GM18868 (cell line): ENCODE results near the gene CCDC187.

Experiments
- ATAC-seq: cut with Tn5 transposase; IDR thresholded peaks from one replicate; pipeline ENCODE4 v1.9.1; 2021; ENCODE audit warnings: mild to moderate bottlenecking, moderate library complexity; ENCODE audit not compliant: unreplicated experiment

CCDC187 gene

GRCh38 chr9:136300016-136300545, 3.8 kb downstream of the CCDC187 start:
- no peak for ATAC-seq

DNA sequence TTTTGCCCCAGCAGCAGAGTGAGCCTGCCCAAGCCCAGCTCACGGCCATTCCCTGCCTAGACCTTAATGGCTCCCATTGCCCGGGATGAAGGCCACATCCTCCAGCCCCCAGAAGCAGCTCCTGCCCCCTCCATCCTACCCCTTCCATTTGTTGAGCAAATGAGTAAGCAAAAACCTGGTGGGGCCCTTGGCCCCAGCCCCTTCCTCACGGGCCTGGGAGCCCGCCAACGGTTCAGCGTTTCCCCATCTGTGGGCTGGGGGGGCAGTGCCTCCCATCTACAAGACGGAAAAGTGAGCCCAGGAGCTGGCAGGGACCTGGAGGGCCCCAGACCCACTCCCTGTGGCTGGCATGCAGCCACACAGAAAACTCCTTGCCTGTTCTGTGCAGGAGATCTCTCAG, 4.4 kb downstream of the CCDC187 start:
- no peak for ATAC-seq

- no peak for ATAC-seq
Observed at GRCh38 chr9:136299116-136299515, 4.8 kb downstream of the CCDC187 start.

GRCh38 chr9:136297766-136298735, 5.8 kb downstream of the CCDC187 start:
- ATAC-seq: no peak

- no peak for ATAC-seq
Observed at GRCh38 chr9:136297016-136297691, 6.7 kb downstream of the CCDC187 start.

DNA sequence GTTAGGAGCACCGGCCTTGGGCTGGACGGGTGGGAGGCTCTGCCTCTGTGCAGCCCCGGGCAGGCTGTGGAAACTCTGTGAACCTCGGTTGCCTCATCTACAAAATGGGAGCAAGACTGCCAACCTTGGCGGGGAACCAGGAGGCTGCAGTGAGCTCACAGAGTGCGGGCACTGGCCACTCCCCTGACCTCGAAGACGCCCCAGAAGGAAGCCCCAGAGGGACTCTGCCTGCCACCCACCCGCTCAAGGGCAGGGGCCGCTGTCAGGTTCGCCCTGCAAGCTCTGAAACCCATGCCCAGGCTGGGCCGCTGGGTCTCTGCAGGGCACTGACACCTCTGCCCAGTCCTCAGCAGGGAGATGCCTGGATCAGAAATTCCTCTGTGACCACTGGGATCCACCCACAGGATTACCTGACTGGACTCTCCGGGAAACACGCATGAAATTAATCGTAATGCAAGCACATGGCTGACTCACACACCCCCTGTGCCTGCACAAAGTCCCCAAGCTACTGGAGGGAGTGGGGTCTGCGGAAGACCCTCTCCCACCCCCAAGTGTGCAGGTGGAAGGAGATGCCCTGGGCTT, 7.4 kb downstream of the CCDC187 start:
- no peak for ATAC-seq

DNA sequence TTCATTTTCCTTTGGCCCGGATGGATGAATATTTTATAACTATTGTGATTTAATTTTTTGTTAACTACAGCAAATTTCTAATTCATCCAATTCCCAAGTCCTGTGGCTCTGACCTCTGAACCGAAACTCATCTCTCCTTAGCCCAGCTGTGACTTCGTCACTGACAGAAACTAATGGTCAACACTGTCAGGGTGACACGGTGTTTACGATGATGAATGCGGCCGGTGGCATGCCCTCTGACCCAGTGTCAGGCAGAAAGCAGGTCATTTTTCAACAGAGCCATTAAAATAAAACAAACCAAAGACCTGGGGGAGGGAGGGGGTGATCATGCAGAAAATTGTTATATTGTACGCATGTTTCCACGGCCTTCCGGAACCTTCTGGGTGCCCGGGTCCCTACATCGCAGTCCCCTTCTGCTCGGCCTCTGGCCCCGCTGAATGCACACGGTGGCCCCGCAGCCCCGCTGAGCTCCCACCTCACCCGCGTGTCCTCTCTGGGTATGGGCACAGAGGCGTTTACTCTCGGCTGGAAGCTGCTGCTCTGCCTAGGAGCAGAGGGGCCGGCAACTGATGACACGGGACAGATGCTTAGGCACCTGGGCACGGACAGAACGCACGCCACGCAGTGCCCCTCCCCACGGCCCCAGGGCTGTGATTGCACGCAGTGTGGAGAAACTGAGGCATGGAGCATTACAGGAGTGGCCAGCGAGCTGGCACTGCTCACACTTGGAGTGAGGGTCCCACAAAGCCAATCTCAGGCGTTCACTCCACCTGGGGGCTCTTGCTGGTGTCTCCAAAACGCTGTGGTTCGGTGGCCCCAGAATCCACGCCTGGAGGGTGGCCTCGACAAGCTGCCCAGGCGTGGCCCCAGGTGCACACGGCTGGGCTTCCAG, 8.1 kb downstream of the CCDC187 start:
- no peak for ATAC-seq

DNA sequence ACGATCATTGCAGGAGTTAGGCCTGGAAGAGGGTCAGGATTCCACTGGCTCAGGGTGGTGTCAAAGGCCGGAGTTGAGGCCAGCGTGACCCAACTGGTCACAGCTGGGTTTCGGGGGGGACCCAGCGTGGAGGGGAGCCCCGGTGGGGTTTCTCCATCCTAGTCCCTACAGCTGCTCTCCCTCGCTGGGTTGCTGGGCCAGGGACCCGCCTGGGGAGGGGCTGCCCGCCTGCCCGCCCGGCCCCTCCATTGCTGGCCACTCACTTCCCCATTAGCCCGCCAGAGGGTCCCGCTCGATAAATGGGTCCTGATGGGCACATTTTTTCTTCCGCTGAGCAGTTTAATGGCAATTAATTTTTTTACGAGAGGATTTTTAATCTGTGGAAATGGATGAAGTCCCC, 8.8 kb downstream of the CCDC187 start:
- no peak for ATAC-seq

DNA sequence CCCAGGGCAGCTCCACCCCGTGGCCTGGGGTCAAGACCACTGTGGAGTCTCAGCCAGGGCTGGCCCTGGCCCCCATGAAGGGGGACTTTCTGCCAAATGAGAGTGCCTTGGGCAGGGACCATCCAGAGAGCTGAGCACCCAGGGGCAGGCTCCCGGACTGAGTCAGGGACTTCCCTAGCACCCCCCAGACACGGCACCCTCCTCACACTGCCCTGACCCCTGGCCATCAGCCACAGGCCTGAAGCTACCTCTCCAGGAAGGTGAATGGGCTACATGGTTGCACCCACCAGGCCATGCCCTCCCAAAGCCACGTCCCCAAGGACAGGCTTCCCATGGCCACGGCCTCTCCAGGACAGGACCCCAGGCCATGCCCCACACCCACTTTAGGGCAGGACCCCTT, 9.5 kb downstream of the CCDC187 start:
- ATAC-seq: no peak

GRCh38 chr9:136293476-136294077, 10.3 kb downstream of the CCDC187 start:
- ATAC-seq: no peak

GRCh38 chr9:136292591-136293448, 11.1 kb downstream of the CCDC187 start:
- no peak for ATAC-seq

DNA sequence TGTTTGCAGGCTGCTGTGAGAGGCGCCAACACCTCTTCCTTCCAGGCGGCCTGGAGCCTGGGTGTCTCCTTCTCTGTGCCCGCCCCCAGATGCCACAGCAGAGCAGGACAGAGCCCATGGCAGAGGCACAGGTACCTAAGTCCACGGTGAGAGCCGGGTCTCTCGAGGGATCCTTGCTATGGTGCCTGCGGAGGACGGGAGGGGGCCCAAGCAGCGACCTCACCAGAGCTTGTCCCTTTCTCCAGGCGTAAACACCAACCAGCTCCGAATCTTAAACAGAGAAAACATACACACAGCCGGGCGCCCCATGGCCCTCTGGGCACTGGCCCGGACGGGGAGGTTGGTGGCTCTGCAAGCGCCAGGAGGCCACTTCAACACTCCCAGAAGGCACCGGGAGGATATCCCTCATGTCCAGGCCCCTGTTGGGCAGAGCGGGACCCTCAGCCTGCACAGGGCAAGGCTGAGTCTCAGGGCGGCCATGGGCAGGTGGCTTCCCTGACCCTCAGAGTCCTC, 11.8 kb downstream of the CCDC187 start:
- no peak for ATAC-seq

DNA sequence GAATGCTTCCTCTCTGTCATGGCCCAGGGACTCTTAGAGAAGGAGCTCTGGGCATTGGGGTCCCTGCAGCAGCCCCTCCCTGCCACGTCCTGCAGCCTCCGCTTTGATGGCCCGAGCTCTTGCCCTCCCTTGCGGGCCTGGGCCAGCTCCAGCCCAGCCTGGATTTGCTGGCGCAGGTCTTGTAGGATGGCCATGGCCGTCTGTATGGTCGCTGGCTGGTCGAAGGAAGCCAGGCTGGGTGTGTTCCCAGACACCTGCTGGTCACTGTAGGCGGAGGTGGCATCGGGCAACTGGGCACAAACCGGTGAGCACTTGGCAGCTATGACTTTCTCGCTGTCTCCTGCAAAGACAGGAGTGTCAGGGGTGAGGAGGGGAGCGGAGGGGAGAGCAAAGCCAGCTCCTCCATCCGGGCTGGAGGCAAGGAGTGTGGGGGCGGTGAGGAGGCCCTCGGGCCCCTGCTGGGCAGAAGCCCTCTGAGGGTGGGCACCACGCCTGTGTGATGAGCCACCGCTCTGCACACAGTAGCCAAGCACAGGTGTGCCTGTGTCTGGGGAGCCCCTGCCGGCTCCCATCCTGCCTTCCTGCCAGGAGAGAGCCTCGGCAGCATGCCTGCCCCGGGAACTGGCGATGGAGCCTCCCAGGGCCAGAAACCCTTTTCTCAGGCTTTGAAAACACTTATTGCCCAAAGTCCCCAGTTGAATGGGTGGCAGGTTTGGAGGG, 12.4 kb downstream of the CCDC187 start:
- ATAC-seq: no peak

DNA sequence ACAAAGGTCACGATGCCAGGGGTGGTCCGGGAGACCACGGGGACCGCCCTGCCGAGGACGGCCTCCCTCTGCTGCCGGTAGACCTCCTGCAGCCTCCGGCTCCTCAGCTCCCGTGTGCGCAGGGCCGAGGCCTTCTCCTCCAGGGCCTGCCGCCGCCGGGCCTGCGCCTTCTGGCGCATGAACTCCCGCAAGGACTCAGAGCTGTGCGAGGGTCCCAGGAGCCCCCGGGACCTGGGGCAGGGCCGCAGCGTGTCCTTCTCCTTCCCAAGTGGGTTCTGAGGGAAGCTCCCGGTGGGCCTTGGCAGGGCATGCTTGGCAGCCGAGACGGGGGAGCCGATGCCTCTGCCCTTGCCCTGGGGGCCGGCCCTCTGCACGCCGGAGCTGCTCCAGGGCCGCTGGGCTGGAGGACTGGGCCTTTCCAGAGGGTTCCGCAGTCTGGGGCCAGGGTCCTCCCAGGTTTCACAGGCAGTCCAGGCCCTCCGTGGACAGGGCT, 13.3 kb downstream of the CCDC187 start:
- ATAC-seq: no peak

DNA sequence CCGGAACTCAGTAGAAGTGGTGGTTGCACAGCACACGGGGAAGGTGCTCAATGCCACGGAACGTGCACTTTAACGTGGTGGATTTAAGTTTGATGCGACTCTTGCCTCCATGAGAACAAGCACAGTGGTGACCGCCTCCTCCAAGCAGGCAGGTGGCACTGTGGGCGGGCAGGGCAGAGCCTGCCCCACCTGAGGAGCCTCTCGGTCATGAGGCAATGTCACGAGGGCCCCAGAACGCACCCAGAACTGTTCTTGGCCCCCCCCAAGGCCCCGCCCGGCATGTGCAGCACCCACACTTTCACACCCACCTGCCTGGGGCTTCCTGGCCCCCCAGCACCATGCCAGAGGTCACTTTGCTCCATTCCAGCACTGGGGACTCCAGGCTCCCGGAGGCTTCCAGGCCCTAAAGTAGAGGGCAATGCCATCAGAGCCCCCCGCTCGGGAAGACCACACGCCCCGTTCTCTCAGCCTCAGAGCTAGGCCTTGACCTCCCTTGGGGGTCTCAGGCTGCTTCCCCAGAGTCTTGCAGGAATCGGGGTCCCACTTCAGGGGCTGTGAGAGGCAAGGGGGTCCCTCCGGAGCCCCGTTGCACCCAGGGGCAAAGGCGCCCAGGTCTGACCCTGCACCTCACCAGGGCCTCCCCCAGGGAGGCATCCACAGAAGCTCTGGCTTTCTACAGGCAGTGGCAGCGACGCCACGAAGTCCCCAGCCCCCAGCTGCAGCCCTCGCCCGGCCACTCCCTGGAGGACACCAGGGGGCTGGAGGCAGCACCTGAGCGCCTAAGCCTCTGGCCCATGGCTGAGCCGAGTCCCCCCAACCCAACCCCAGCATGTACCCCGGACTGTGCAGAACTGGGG, 14.0 kb downstream of the CCDC187 start:
- ATAC-seq: no peak

- no peak for ATAC-seq
Observed at GRCh38 chr9:136287960-136288753, 15.7 kb downstream of the CCDC187 start.
